Breast epithelium (tissue), 4 donors: ENCODE measurements around the gene IGFN1. TPM values are rescaled to one million over a fixed set of nuclear protein-coding genes. Genes with fewer than 3 reads are reported as not detected.

ENCODE experiments used
- DNase-seq, 2 donors: peaks; one replicate each; pipeline ENCODE4 v3.0.0-alpha.2; 2019; ENCODE audit warnings: low spot score in 2 of 2
- H3K27ac ChIP-seq, 2 donors: fragments of 200-600 bp; sonication (generic) in 1 of 2; one replicate each; pipeline ENCODE4 v1.5.1; 2016 to 2019; ENCODE audit warnings: mild to moderate bottlenecking in 1 of 2
- H3K27me3 ChIP-seq, 2 donors: fragments of 200-600 bp; sonication (generic) in 1 of 2; one replicate each; pipeline versions ENCODE4 v1.5.1 to v1.6.0; 2017 to 2019; ENCODE audit warnings: control low read depth in 1 of 2, mild to moderate bottlenecking in 1 of 2
- H3K36me3 ChIP-seq: fragments of 200-600 bp; one replicate; pipeline ENCODE4 v1.5.1; 2019
- H3K4me1 ChIP-seq, 2 donors: fragments of 200-600 bp; sonication (generic); one replicate each; pipeline ENCODE4 v1.5.1; 2016 to 2019; ENCODE audit warnings: control low read depth in 1 of 2
- H3K4me3 ChIP-seq, 3 donors: fragments of 200-600 bp; sonication (generic); 1 replicate in 2 of 3; 2 replicates in 1 of 3; pipeline ENCODE4 v1.5.1; 2016 to 2019; ENCODE audit warnings: mild to moderate bottlenecking in 3 of 3, moderate library complexity in 2 of 3
- H3K9me3 ChIP-seq, 2 donors: fragments of 200-600 bp; sonication (generic) in 1 of 2; one replicate each; pipeline ENCODE4 v1.5.1; 2016 to 2019; ENCODE audit warnings: control low read depth in 1 of 2
- CTCF ChIP-seq, 3 donors: fragments of 450-650 bp; IDR thresholded peaks; one replicate each; pipeline ENCODE4 v1.5.1; 2016 to 2017; ENCODE audit warnings: antibody characterized with exemption in 3 of 3, mild to moderate bottlenecking in 3 of 3, moderate library complexity in 3 of 3
- POLR2A ChIP-seq: fragments of 450-650 bp; IDR thresholded peaks from one replicate; pipeline ENCODE4 v1.6.1; 2016; ENCODE audit warnings: antibody characterized with exemption, mild to moderate bottlenecking, moderate library complexity
- POLR2AphosphoS5 ChIP-seq, 3 donors: sonication (generic); formaldehyde crosslinking; IDR thresholded peaks; one replicate each; pipeline ENCODE4 v1.6.1; 2017; ENCODE audit warnings: antibody characterized with exemption in 3 of 3
- intact Hi-C: fragments of 100-400 bp; cut with DNase I; formaldehyde crosslinking; loops from one replicate; pipeline ENCODE4 v1.15.1; 2023; ENCODE audit warnings: low total_unique reads
- total RNA-seq, 3 donors: library from RNA; depleted of rRNA; stranded (reverse); fragments of >200 nt; gene quantifications; one replicate each; pipeline ENCODE4 v1.1.0, GENCODE V29; 2016

The IGFN1 gene
- total RNA-seq, 3 donors from 2014 or later = 0.33 to 1.3 (median 0.59) TPM

GRCh38 chr1:201171063-201172036 lies 19.3 kb upstream of the IGFN1 start:
- Histone ChIP-seq H3K27ac (peak overlapping the region; percentile 95), H3K4me1 (peaks cover 0 to 2% of the 10 kb centered on the region in 2 donors), H3K4me3 (peak overlapping the region; percentile 55 to 77 (median 71)), H3K9me3 (no peaks in the 10 kb centered on the region), H3K27me3 (no peaks in the 10 kb centered on the region), H3K36me3 (no peaks in the 10 kb centered on the region)
- intact Hi-C loops = loop anchor here (2.0 kb wide), 1 partner anchor 37 kb away; no protein-coding TSS in a partner anchor
- DNase-seq = no peak
- TF ChIP-seq POLR2AphosphoS5 (IDR thresholded peaks at IDR 0.05) (peak in 2 of 3 donors; percentile 2 to 29), POLR2A (no peak), CTCF (IDR thresholded peaks at IDR 0.05) (peak in 2 of 3 donors; percentile 48 to 50)

GRCh38 chr1:201172326-201172725 lies 18.3 kb upstream of the IGFN1 start:
- intact Hi-C loops = loop anchor here (2.0 kb wide), 1 partner anchor 38 kb away; no protein-coding TSS in a partner anchor
- no peaks in the 10 kb centered on the region for H3K9me3 ChIP-seq
- peaks cover 0 to 2% of the 10 kb centered on the region in 2 donors for H3K4me1 ChIP-seq
- DNase-seq = no peak
- TF ChIP-seq POLR2AphosphoS5 (IDR thresholded peaks at IDR 0.05) = no peak
- no peak for TF ChIP-seq POLR2A
- TF ChIP-seq CTCF (IDR thresholded peaks at IDR 0.05) = no peak
- H3K27me3 ChIP-seq = no peaks in the 10 kb centered on the region
- H3K36me3 ChIP-seq = no peaks in the 10 kb centered on the region
- no peak overlapping the region for H3K4me3 ChIP-seq
- H3K27ac ChIP-seq = no peak overlapping the region

- no peak for DNase-seq
- TF ChIP-seq POLR2AphosphoS5 (IDR thresholded peaks at IDR 0.05) (no peak), POLR2A (no peak), CTCF (IDR thresholded peaks at IDR 0.05) (no peak)
- Histone ChIP-seq H3K27me3 (no peaks in the 10 kb centered on the region), H3K9me3 (no peaks in the 10 kb centered on the region), H3K27ac (no peak overlapping the region), H3K36me3 (no peaks in the 10 kb centered on the region), H3K4me1 (peaks cover 0 to 2% of the 10 kb centered on the region in 2 donors), H3K4me3 (no peak overlapping the region)
- intact Hi-C loops = loop anchor here (2.0 kb wide), 1 partner anchor 38 kb away; no protein-coding TSS in a partner anchor
Observed at GRCh38 chr1:201172999-201173610, 17.5 kb upstream of the IGFN1 start.

- H3K4me1 ChIP-seq = peaks cover 0 to 2% of the 10 kb centered on the region in 2 donors
- no peak overlapping the region for H3K4me3 ChIP-seq
- H3K27ac ChIP-seq = no peak overlapping the region
- intact Hi-C loops = loop anchor here (2.0 kb wide), 1 partner anchor 39 kb away; no protein-coding TSS in a partner anchor
- H3K27me3 ChIP-seq = no peaks in the 10 kb centered on the region
- TF ChIP-seq POLR2AphosphoS5 (IDR thresholded peaks at IDR 0.05) = no peak
- TF ChIP-seq CTCF (IDR thresholded peaks at IDR 0.05) = no peak
- no peak for TF ChIP-seq POLR2A
- no peaks in the 10 kb centered on the region for H3K36me3 ChIP-seq
- H3K9me3 ChIP-seq = no peaks in the 10 kb centered on the region
- no peak for DNase-seq
Observed at GRCh38 chr1:201173736-201174135, 16.9 kb upstream of the IGFN1 start.
